Glutamatergic neuron (in vitro differentiated cells): ENCODE results near the gene PLXND1. TPM values are rescaled to one million over a fixed set of nuclear protein-coding genes. Genes with fewer than 3 reads are reported as not detected.

Experiments
- DNase-seq: peaks from one replicate; pipeline ENCODE4 v3.0.0; 2022
- H3K27ac Mint-ChIP-seq: one replicate; pipeline ENCODE4 v1.8.0; 2020; ENCODE audit warnings: mild to moderate bottlenecking, mixed read lengths, inconsistent platforms; ENCODE audit not compliant: unreplicated experiment
- H3K27me3 Mint-ChIP-seq: one replicate; pipeline ENCODE4 v1.8.0; 2020; ENCODE audit warnings: mild to moderate bottlenecking, moderate library complexity, mixed read lengths, inconsistent platforms; ENCODE audit not compliant: unreplicated experiment
- H3K36me3 Mint-ChIP-seq: one replicate; pipeline ENCODE4 v1.8.0; 2020; ENCODE audit warnings: mild to moderate bottlenecking, mixed read lengths, inconsistent platforms; ENCODE audit not compliant: unreplicated experiment
- H3K4me1 Mint-ChIP-seq: one replicate; pipeline ENCODE4 v1.8.0; 2020; ENCODE audit warnings: mild to moderate bottlenecking, low read depth, mixed read lengths, inconsistent platforms; ENCODE audit not compliant: unreplicated experiment
- H3K4me3 Mint-ChIP-seq: one replicate; pipeline ENCODE4 v1.8.0; 2020; ENCODE audit warnings: mild to moderate bottlenecking, mixed read lengths, inconsistent platforms; ENCODE audit not compliant: unreplicated experiment
- H3K9me3 Mint-ChIP-seq: one replicate; pipeline ENCODE4 v1.8.0; 2020; ENCODE audit warnings: mild to moderate bottlenecking, moderate library complexity, mixed read lengths, inconsistent platforms; ENCODE audit not compliant: unreplicated experiment
- total RNA-seq: library from RNA; stranded (reverse); fragmentation: NEBNext Ultra II Directional; extraction: Animal tissue kit (Norgen Biotek cat#: 25700); gene quantifications from one replicate; pipeline ENCODE4 v1.2.1, GENCODE V29; 2021; ENCODE audit not compliant: unreplicated experiment
- TF ChIP-seq, protein P1 (sequence below): fragments of 200-600 bp; sonication (generic); IDR thresholded peaks from one replicate; pipeline ENCODE4 v1.5.0; 2021; ENCODE audit not compliant: partially characterized antibody, unreplicated experiment

Gene PLXND1
- total RNA-seq, 1 donor from 2014 or later, result 72.2 TPM

DNA sequence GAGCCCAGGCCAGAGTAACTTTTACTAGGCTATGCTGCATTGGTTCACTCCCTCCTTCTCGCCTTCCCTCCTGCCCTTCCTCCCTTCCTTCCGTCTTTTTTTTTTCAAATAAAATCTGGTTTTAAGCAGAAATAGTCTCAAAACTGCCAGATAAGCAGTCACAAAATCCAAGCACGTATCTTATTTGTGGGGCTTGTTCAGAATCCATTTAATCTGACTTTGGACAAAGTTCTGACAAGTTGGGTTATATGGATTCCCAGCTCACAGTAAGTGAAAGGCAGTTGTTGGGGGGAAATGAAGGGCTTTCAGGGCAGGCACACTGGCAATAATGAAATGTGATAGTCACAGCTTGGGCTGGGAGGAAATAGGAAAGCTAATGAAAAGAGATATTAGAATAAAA, 32.0 kb upstream of the PLXND1 start:
- no peak for DNase-seq
- TF ChIP-seq, protein P1, sequence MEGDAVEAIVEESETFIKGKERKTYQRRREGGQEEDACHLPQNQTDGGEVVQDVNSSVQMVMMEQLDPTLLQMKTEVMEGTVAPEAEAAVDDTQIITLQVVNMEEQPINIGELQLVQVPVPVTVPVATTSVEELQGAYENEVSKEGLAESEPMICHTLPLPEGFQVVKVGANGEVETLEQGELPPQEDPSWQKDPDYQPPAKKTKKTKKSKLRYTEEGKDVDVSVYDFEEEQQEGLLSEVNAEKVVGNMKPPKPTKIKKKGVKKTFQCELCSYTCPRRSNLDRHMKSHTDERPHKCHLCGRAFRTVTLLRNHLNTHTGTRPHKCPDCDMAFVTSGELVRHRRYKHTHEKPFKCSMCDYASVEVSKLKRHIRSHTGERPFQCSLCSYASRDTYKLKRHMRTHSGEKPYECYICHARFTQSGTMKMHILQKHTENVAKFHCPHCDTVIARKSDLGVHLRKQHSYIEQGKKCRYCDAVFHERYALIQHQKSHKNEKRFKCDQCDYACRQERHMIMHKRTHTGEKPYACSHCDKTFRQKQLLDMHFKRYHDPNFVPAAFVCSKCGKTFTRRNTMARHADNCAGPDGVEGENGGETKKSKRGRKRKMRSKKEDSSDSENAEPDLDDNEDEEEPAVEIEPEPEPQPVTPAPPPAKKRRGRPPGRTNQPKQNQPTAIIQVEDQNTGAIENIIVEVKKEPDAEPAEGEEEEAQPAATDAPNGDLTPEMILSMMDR, result no peak
- Mint-ChIP-seq H3K9me3 (peaks cover 2% of the 10 kb centered on the region), H3K27me3 (no peaks in the 10 kb centered on the region), H3K4me3 (no peak overlapping the region), H3K4me1 (peaks cover 6% of the 10 kb centered on the region), H3K27ac (no peak overlapping the region), H3K36me3 (peaks cover 4% of the 10 kb centered on the region)

DNA sequence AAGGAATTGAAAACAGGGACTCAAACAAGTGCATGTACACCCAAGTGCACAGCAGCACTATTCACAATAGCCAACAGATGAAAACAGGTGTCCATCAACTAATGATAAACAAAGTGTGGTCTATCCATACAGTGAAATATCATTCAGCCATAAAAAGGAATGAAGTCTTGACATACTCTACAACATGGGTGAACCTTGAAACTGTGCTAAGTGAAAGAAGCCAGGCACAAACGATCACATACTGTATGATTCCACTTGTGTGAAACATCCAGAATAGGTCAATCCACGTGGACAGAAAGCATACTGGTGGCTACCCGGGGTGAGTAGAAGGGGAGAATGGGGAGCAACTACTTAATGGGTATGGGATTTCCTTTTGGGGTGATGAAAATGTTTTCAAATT, 29.6 kb upstream of the PLXND1 start:
- no peaks in the 10 kb centered on the region for H3K27me3 Mint-ChIP-seq
- H3K27ac Mint-ChIP-seq, result no peak overlapping the region
- peaks cover 1% of the 10 kb centered on the region for H3K9me3 Mint-ChIP-seq
- H3K36me3 Mint-ChIP-seq, result peaks cover 4% of the 10 kb centered on the region
- TF ChIP-seq, protein P1, result no peak
- no peak overlapping the region for H3K4me3 Mint-ChIP-seq
- DNase-seq, result no peak
- H3K4me1 Mint-ChIP-seq, result no peaks in the 10 kb centered on the region

DNA sequence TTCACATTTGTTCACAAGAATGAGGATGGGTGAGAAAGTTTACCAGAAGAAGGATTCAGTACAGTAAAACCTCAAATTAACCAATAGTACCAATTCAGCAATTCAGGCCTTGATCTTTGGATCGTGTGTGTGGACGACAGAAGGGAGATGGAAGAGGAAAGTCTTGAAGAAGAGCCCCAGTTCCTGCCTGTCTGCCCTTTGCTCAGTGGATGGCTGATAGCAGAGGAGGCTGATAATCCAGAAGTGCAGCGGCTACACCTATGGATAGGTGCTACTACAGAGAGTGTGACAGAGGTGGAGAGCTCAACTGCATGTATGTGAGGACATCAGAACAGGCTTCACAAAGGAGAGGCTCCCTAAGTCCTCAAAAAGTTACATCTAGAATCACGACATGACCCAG, 29.2 kb upstream of the PLXND1 start:
- DNase-seq, result no peak
- no peaks in the 10 kb centered on the region for H3K27me3 Mint-ChIP-seq
- H3K36me3 Mint-ChIP-seq, result peaks cover 4% of the 10 kb centered on the region
- no peak overlapping the region for H3K4me3 Mint-ChIP-seq
- no peaks in the 10 kb centered on the region for H3K4me1 Mint-ChIP-seq
- no peak overlapping the region for H3K27ac Mint-ChIP-seq
- H3K9me3 Mint-ChIP-seq, result no peaks in the 10 kb centered on the region
- TF ChIP-seq, protein P1, result no peak

DNA sequence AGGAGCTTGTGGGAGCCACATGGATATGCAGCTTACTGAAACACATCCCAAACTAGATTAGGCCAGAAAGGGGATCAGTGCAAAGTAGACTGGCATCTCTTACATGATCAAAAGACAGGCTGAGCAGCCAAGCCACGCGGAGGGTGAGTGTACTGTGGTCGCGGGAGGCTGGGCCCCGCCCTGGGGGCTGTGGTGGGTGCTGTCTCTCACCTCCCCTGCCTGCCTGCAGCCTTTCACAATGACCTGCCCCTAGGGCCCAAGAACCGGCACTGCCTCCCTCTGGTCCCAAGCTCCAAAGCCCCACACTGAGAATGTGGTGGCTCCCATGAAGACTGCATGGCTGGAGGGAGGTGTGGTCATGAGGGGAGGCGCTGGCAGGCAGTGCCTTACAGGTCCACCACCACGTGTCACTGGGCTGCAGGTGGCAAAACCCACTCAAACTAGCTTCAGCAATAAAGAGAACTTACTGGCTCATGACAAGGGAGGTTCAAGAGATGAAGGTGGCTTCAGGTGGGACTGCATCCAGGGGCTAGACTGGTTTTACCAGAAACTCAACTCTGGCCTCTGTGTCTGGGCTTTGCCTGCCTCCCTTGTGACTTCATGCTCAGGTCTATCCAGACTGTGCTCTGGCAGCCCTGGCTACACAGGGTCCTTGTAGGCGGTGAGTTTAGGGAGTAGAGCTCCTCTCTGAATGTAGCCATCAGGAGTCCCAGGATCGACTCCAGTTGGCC, 27.4 kb upstream of the PLXND1 start:
- Mint-ChIP-seq H3K27ac (no peak overlapping the region), H3K27me3 (no peaks in the 10 kb centered on the region)
- DNase-seq, result no peak

DNA sequence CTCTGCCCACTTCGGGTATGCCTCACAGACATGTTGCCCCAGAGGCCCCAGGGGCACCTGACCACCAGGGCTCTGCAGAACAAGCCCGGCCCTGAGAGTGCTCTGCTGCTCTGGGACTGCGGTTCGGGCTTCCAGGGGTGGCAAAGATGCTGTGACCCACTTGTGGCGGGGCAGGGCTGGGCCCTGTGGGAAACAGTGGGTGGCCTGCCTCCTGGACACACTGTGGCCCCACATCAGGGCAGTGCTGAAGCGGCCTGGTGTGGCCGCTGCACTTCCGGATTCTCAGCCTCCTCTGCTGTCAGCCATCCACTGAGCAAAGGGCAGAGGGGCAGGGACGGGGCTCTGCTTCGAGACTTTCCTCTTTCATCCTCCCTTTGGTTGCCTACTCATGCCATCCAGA, 26.5 kb upstream of the PLXND1 start:
- no peak overlapping the region for H3K27ac Mint-ChIP-seq
- TF ChIP-seq, protein P1, result no peak
- no peak for DNase-seq

More for the DNA sequence above, 27.4 kb upstream of the PLXND1 start:
- TF ChIP-seq, protein P1, result no peak
- no peaks in the 10 kb centered on the region for H3K9me3 Mint-ChIP-seq
- H3K4me1 Mint-ChIP-seq, result no peaks in the 10 kb centered on the region
- H3K4me3 Mint-ChIP-seq, result no peak overlapping the region
- peaks cover 4% of the 10 kb centered on the region for H3K36me3 Mint-ChIP-seq

More for the DNA sequence above, 26.5 kb upstream of the PLXND1 start:
- Mint-ChIP-seq H3K9me3 (peaks cover 3% of the 10 kb centered on the region), H3K4me1 (peaks cover 3% of the 10 kb centered on the region), H3K4me3 (no peak overlapping the region), H3K27me3 (no peaks in the 10 kb centered on the region), H3K36me3 (peaks cover 4% of the 10 kb centered on the region)
